HG03045 (cell line): ENCODE results near the gene GUK1.

Experiments used
- ATAC-seq: cut with Tn5 transposase; IDR thresholded peaks from one replicate; pipeline ENCODE4 v1.9.1; 2021; ENCODE audit warnings: mild to moderate bottlenecking, moderate library complexity; ENCODE audit not compliant: unreplicated experiment

GUK1 gene

GRCh38 chr1:228123505-228123904, 16.6 kb upstream of the GUK1 start:
- no peak for ATAC-seq

DNA sequence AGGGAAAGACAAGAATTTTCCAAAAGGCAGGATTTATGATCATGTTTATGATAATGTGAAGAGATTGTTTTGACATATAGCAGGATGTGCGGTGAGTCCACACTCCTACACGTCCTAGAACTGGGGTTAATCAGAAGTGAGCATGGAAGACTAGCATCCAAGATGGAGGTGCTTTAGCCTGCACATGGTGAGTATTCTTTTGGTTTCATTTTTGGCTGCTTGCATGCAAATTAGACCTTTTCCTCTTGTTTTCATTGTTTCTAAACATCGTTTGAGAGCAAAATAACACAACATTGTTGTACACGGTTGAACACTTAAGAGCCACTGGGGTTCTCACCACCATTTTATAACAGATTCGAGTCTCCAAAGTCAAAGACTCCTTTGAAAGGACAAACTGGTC, 14.9 kb upstream of the GUK1 start:
- no peak for ATAC-seq

- ATAC-seq, result no peak
These were observed 8.3 kb upstream of the GUK1 start for GRCh38 chr1:228131766-228132165.

GRCh38 chr1:228134591-228134990, 5.5 kb upstream of the GUK1 start:
- ATAC-seq, result no peak

DNA sequence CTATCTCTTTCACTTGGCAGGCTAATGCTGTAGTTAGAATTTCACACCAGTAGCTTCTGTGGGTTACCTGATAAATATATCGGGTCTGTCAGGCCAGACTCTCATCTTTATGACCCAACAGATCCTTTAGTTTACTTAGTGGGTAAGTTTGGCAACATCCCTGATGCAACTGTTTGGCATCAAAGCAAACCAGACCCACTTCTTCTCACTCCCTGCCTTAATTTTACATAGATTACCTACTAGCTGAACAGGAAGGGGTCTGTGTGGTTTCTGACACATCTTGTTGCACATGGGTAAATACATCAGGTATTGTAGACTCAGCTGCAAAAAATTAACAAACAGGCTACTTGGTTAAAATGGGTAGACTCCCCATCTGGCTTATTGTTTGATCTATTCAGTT, 3.2 kb upstream of the GUK1 start:
- ATAC-seq, result no peak

DNA sequence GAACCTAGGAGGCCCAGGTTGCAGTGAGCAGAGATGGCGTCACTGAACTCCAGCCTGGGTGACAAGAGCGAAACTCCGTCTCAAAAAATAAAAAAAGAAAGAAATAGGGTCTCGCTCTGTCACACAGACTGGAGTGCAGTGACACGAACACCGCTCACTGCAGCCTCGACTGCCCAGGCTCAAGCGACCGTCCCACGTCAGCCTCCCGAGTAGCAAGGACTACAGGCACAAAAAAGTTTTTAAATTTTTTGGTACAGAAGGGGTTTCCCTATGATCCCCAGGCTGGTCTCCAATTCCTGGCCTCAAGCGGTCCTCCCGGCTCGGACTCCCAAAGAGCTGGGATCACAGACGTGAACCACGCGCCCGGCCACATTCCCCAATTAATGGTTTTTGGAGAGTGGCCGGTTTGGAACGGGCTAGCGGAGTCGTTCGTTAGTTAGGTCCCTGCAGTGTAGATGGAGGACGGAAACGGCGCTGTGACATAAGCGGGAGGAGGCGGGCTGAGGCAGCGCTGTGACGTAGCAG, 611 bp upstream of the GUK1 start:
- no peak for ATAC-seq

DNA sequence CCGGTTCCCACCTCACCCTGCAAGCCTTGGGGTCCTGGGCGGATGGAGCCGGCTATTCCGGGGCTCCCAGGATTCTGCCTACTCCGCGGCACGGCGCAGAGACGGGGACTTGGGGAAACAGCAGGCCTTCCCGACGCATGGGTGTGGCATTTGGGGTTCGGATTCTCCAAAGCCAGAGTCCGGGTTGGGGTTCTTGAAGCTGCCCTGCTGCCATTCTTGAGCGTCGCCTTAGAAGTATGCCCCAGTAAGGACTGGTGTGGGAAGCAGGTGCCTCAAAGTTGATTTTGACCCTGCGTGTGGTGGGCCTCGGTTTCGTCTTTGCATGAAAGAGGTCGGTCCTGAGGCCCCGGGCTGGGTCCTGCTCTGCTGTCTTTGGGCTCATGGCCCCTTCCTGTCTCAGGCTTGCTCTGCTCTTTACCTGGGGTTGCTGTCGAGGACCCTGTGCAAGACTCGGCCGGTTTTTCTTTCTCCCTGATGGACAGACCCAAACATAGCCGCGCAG, 696 bp downstream of the GUK1 start:
- ATAC-seq, result no peak

DNA sequence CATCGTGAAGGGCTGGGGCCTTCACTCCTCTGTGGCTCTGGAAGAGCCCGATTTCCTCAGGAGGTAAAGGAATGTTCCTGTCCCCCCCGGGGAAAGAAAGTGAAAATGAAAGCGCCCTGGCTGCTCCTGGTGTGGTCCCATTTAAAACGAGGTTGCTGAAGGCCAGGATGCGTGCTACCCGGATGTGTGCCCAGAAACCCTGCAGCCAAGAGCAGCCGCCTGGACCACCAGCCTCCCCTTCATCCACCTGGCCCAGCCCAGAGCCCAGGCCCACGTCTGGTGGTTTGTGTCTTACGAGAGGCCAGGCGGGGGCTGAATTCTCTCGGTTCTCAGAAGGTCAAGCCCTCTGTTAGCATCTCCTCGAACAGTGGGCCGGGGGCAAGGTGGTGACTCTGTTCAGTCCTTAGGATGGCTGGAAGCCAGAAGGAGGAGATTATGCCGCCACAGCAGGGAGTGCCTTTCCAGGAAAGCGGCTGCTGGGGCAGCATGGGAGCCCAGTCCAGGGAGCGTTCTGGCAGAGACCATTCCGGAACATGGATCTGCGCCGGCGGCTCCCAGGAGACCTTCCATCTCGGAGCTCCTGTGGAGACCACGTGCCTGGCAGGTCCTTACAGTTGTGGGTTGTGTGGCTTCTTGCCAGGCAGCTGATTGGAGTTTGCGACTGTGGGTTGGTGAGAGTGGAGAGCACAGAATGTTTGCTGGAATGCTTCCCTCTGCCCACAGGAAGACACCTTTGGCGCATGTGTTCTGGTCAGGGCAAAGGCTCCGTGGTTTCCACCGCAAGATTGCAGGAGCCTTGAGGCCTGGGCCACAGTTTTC, 1.4 kb downstream of the GUK1 start:
- no peak for ATAC-seq

DNA sequence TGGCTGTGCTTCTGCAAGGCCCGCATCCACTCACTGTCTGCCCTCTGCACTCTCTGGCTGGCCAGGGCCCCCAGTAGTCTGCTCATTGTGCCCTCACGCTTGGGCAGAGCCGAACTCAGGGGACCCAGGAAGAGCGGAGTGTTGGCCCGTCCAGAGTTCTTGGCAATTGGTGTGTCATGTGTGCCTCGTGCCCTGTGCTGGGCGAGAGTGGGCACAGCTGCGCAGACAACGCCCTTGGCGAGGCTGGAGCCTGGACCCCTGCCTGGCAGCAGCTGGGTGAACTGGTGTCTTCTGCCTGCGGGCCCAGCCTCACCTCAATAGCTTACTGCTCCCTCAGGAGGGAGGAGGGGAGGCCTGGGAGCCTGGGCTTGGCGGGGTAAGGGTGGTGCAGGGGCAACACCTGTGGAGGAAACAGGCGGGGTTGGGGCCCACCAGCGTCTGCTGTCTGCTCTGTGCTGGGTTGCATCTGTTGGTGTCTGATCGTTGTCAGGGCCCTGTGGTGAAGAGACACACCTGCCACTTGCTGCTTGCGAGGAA, 2.1 kb downstream of the GUK1 start:
- no peak for ATAC-seq

DNA sequence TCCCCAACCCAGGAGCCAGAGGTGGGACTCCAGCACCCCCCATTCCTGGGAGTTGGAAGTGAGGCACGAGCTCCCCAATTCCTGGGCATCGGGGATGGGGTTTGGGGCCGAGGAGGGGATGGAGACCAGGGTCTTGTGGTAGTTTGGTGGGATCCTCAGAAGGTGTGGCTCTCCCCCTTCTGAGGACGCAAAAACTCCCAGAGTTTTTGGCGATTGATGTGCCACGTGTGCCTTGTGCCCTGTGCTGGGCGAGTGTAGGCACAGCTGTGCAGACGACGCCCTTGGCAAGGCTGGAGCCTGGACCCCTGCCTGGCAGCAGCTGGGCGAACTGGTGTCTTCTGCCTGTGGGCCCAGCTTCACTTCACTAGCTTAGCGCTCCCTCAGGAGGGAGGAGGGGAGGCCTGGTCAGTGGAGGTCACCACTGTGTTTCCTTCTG, 2.6 kb downstream of the GUK1 start:
- no peak for ATAC-seq

DNA sequence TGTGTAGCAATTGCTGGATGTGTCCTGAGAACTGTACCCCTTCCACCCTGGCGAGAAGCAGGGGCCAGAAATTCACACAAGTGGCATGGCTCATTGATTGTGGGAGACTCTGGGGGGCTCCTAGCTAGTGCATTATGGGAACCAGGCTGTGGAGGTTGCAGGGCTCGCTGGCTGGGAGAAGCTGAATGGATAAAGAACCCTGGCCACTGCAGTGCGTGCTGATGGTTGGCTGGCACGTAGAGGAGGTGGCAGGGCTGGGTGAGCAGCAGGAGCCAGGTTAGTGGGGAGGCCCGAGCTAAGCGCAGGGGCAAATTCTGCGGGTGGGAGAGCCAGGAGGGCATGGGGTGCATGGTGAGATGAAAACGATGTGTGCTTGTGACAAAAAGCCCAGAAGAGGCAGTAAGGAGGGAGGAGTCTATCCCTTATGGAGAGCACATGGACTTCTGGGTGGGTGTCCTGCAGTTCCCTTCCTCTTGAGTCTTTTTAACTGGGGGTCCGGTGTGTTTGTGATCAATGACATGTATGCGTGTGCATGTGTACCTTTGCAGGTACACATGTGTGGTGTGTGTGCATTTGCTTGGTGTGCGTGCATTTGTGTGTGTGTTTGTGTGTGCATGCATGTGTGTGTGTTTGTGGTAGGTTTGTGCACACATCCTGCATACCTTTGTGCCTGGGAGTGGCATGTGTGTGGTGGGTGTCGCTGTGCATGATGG, 3.6 kb downstream of the GUK1 start:
- no peak for ATAC-seq

DNA sequence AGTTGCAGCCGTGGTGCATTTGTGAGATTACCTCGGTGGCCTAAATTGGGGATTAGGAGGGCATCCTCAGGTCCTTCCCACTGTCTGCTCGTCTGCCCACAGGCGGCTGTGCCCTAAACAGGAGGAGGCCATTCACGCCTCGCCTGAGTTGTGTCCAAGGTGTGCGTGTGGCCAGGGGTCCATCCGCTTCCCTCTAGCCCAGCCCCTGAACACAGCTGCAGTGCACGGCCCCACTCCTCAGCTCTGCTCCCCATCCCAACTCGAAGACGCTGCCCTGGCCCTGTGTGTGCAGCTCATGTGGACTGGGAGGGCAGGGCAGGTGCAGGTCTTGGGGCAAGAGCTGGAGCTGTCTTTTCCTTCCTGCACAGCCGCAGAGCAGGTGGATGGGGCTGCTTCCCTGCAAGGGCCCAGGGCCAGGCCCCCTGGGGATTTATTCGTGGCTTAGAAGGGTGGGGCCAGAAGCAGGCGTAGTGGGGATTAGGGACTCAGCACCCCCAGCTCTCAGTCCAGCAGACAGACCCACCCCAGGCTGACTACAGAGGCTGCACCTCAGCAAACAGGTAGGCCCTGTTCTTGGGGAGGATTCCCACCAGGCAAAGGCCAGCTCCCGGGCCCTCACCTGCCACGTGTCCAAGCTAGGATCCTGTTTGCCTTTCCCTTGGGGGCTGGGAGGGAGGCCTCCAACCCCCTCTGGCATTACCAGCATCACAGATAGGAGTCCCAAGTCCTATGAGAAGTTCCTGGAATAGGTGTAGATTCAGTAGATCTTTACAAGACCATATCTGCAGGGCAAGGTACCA, 4.3 kb downstream of the GUK1 start:
- ATAC-seq, result no peak

DNA sequence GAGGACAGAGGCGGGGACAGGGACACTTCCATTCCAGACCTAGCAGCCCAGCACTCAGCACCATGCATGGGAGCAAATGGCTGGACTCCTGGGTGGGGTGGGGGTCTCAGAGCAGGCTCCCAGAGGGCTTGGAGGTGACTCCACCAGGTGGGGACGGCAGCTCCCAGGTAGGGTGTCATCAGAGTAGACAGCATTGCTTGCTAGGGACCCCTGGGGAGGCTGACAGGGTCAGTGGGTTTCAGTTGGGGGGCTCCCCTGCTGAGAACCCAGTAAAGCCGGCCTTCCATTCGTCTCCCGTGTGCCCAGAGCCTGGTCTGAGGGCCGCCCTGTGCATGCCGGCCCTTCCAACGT, 4.9 kb downstream of the GUK1 start:
- ATAC-seq, result no peak

- ATAC-seq, result no peak
These were observed 5.7 kb downstream of the GUK1 start for GRCh38 chr1:228145463-228146416.

GRCh38 chr1:228146417-228147150, 6.5 kb downstream of the GUK1 start:
- ATAC-seq, result no peak

- no peak for ATAC-seq
These were observed 7.1 kb downstream of the GUK1 start for GRCh38 chr1:228147151-228147693.

- ATAC-seq, result no peak
These were observed 7.7 kb downstream of the GUK1 start for GRCh38 chr1:228147768-228148167.

DNA sequence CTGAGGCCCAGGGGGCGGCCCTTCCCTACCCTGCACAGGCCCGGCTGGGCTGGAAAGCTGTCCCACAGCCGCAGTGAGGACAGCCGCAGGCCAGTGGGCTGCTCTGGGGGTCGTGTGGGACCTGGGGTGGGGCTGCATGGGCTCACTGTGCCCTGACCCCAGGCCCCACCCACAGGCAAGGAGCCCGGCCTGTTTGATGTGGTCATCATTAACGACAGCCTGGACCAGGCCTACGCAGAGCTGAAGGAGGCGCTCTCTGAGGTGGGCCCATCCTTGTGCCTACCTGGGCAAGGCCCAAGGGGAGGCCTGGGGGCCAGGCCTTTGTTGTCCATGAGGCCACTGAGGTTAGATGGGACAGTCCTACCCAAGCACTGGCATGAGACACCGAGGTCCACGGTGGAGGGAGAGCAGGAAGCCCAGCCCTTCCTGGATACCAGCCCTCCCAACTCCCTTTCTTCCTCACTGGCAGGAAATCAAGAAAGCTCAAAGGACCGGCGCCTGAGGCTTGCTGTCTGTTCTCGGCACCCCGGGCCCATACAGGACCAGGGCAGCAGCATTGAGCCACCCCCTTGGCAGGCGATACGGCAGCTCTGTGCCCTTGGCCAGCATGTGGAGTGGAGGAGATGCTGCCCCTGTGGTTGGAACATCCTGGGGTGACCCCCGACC, 8.2 kb downstream of the GUK1 start:
- no peak for ATAC-seq
